ENCODE measurements around the gene BPIFB2. TPM values are rescaled to one million over a fixed set of nuclear protein-coding genes. Genes with fewer than 3 reads are reported as not detected.

Gene BPIFB2
- 1 to 10 TPM in 1 of 3 donors, under 1 TPM in 1, not detected in 1; 0.98 to 1.0 TPM for total RNA-seq

GRCh38 chr20:33007376-33008335 lies at the start of gene BPIFB2:
Gene BPIFB2, plus strand, starts transcription at chr20:33007704. Its CDS starts 871 bp downstream, at chr20:33008575.
- no peak within 1 kb of the TSS for H3K27ac ChIP-seq
- TF ChIP-seq CTCF (IDR thresholded peaks at IDR 0.05) (no peak), POLR2A (IDR thresholded peaks at IDR 0.05) (no peak), POLR2AphosphoS5 (IDR thresholded peaks at IDR 0.05) (no peak)
- intact Hi-C loops (cut with DNase I; ENCODE audit: low total_unique reads), result no loop called here
- no peaks in the 10 kb centered on the region for H3K27me3 ChIP-seq
- no peaks in the 10 kb centered on the region for H3K36me3 ChIP-seq
- H3K4me3 ChIP-seq, result no peak within 1 kb of the TSS
- H3K4me1 ChIP-seq, result no peaks in the 10 kb centered on the region
- peak in 1 of 2 donors; percentile 72 for DNase-seq (ENCODE audit: low spot score in 2 of 2)
- H3K9me3 ChIP-seq, result peaks cover 0 to 6% of the 10 kb centered on the region in 2 donors

GRCh38 chr20:32958574-32958973 lies 48.9 kb upstream of the BPIFB2 start:
- Histone ChIP-seq H3K36me3 (no peaks in the 10 kb centered on the region), H3K27ac (no peak overlapping the region), H3K4me3 (no peak overlapping the region), H3K4me1 (no peaks in the 10 kb centered on the region), H3K9me3 (peaks cover 13 to 23% of the 10 kb centered on the region in 2 donors), H3K27me3 (no peaks in the 10 kb centered on the region)
- intact Hi-C loops (cut with DNase I; ENCODE audit: low total_unique reads), result no loop called here
- no peak for DNase-seq (ENCODE audit: low spot score in 2 of 2)
- no peak for TF ChIP-seq POLR2AphosphoS5 (IDR thresholded peaks at IDR 0.05)
- TF ChIP-seq POLR2A (IDR thresholded peaks at IDR 0.05), result no peak
- TF ChIP-seq CTCF (IDR thresholded peaks at IDR 0.05), result no peak

- Histone ChIP-seq H3K36me3 (no peaks in the 10 kb centered on the region), H3K27me3 (no peaks in the 10 kb centered on the region), H3K4me3 (no peak overlapping the region), H3K27ac (no peak overlapping the region), H3K4me1 (no peaks in the 10 kb centered on the region), H3K9me3 (peaks cover 13 to 23% of the 10 kb centered on the region in 2 donors)
- TF ChIP-seq POLR2A (IDR thresholded peaks at IDR 0.05) (no peak), POLR2AphosphoS5 (IDR thresholded peaks at IDR 0.05) (no peak), CTCF (IDR thresholded peaks at IDR 0.05) (no peak)
- intact Hi-C loops (cut with DNase I; ENCODE audit: low total_unique reads), result loop anchor here (5.0 kb wide), 1 partner anchor 67 kb away; no protein-coding TSS in a partner anchor
- DNase-seq (ENCODE audit: low spot score in 2 of 2), result no peak
Measured at GRCh38 chr20:32959351-32960221, 47.9 kb upstream of the BPIFB2 start.

GRCh38 chr20:32960222-32960518 lies 47.3 kb upstream of the BPIFB2 start:
- no peak for TF ChIP-seq POLR2AphosphoS5 (IDR thresholded peaks at IDR 0.05)
- no peak for TF ChIP-seq CTCF (IDR thresholded peaks at IDR 0.05)
- TF ChIP-seq POLR2A (IDR thresholded peaks at IDR 0.05), result no peak

More at GRCh38 chr20:32960222-32960518, 47.3 kb upstream of the BPIFB2 start:
- H3K9me3 ChIP-seq, result peaks cover 12 to 17% of the 10 kb centered on the region in 2 donors
- no peak for DNase-seq (ENCODE audit: low spot score in 2 of 2)
- H3K27me3 ChIP-seq, result no peaks in the 10 kb centered on the region
- no peak overlapping the region for H3K27ac ChIP-seq
- H3K36me3 ChIP-seq, result no peaks in the 10 kb centered on the region
- H3K4me1 ChIP-seq, result no peaks in the 10 kb centered on the region
- intact Hi-C loops (cut with DNase I; ENCODE audit: low total_unique reads), result loop anchor here (5.0 kb wide), 1 partner anchor 68 kb away; no protein-coding TSS in a partner anchor
- no peak overlapping the region for H3K4me3 ChIP-seq
